HL-60 (cell line): ENCODE results near the gene NDUFAF8.

Source experiments
- DNase-seq, 2 experiments: peaks; one replicate each; pipeline ENCODE4 v3.0.0-alpha.2; 2010 to 2020; ENCODE audit warnings: low read depth in 1 of 2, low spot score in 1 of 2
- H3K27ac ChIP-seq: fragments of 250-450 bp; sonication (Bioruptor Pico); replicated peaks from 2 replicates; pipeline ENCODE4 v1.5.1; 2020; ENCODE audit warnings: mild to moderate bottlenecking, moderate library complexity
- H3K27me3 ChIP-seq: fragments of 250-450 bp; sonication (Bioruptor Pico); 2 replicates; pipeline ENCODE4 v1.5.1; 2021; ENCODE audit warnings: mild to moderate bottlenecking, moderate library complexity; ENCODE audit not compliant: insufficient read depth, poor library complexity, severe bottlenecking
- H3K4me3 ChIP-seq: replicated peaks from 2 replicates; pipeline ENCODE4 v1.5.1; 2011; ENCODE audit warnings: mild to moderate bottlenecking, control low read depth, low read length; ENCODE audit not compliant: insufficient read depth
- GABPA ChIP-seq: IDR thresholded peaks from 2 replicates; pipeline ENCODE4 v1.6.1; 2012; ENCODE audit warnings: low read depth
- POLR2AphosphoS5 ChIP-seq: IDR thresholded peaks from 2 replicates; pipeline ENCODE4 v1.6.1; 2012; ENCODE audit warnings: low read depth
- REST ChIP-seq: IDR thresholded peaks from 2 replicates; pipeline ENCODE4 v1.6.1; 2012; ENCODE audit warnings: low read depth; ENCODE audit not compliant: insufficient replicate concordance
- SPI1 ChIP-seq: IDR thresholded peaks from 2 replicates; pipeline ENCODE4 v1.6.1; 2012; ENCODE audit warnings: low read depth, mild to moderate bottlenecking, borderline replicate concordance
- TF ChIP-seq, protein P1 (sequence below): IDR thresholded peaks from one replicate; pipeline ENCODE4 v1.5.1; 2011; ENCODE audit warnings: low read length, control low read depth, inconsistent platforms; ENCODE audit not compliant: insufficient read depth

The NDUFAF8 gene

GRCh38 chr17:81209141-81209540 is 30.0 kb upstream of the NDUFAF8 start:
- H3K27ac ChIP-seq = no peak overlapping the region
- H3K4me3 ChIP-seq = no peak overlapping the region
- no peak for DNase-seq

GRCh38 chr17:81210466-81210865 is 28.7 kb upstream of the NDUFAF8 start:
- H3K27ac ChIP-seq = no peak overlapping the region
- no peak for DNase-seq
- no peaks in the 10 kb centered on the region for H3K27me3 ChIP-seq
- TF ChIP-seq POLR2AphosphoS5 = no peak
- TF ChIP-seq GABPA = no peak
- TF ChIP-seq SPI1 = no peak
- TF ChIP-seq REST = no peak
- TF ChIP-seq, protein P1, sequence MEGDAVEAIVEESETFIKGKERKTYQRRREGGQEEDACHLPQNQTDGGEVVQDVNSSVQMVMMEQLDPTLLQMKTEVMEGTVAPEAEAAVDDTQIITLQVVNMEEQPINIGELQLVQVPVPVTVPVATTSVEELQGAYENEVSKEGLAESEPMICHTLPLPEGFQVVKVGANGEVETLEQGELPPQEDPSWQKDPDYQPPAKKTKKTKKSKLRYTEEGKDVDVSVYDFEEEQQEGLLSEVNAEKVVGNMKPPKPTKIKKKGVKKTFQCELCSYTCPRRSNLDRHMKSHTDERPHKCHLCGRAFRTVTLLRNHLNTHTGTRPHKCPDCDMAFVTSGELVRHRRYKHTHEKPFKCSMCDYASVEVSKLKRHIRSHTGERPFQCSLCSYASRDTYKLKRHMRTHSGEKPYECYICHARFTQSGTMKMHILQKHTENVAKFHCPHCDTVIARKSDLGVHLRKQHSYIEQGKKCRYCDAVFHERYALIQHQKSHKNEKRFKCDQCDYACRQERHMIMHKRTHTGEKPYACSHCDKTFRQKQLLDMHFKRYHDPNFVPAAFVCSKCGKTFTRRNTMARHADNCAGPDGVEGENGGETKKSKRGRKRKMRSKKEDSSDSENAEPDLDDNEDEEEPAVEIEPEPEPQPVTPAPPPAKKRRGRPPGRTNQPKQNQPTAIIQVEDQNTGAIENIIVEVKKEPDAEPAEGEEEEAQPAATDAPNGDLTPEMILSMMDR = no peak
- H3K4me3 ChIP-seq = no peak overlapping the region

More at GRCh38 chr17:81209141-81209540, 30.0 kb upstream of the NDUFAF8 start:
- no peaks in the 10 kb centered on the region for H3K27me3 ChIP-seq
- TF ChIP-seq GABPA = no peak
- TF ChIP-seq SPI1 = no peak
- TF ChIP-seq REST = no peak
- TF ChIP-seq POLR2AphosphoS5 = no peak
- TF ChIP-seq, protein P1 = no peak

GRCh38 chr17:81210868-81211267 is 28.2 kb upstream of the NDUFAF8 start:
- TF ChIP-seq GABPA (no peak), REST (no peak), SPI1 (no peak), POLR2AphosphoS5 (no peak)
- TF ChIP-seq, protein P1 = no peak
- Histone ChIP-seq H3K4me3 (no peak overlapping the region), H3K27me3 (no peaks in the 10 kb centered on the region), H3K27ac (no peak overlapping the region)
- no peak for DNase-seq
